Measurements from ENCODE around the gene SLC6A20. TPM values are rescaled to one million over a fixed set of nuclear protein-coding genes. Genes with fewer than 3 reads are reported as not detected.
A peak's percentile ranks its signal among the peaks of the same experiment; 100 is the strongest.

The SLC6A20 gene
- total and polyA plus RNA-seq, 12 donors, result 0.06 to 0.09 TPM; not detected in 10

DNA sequence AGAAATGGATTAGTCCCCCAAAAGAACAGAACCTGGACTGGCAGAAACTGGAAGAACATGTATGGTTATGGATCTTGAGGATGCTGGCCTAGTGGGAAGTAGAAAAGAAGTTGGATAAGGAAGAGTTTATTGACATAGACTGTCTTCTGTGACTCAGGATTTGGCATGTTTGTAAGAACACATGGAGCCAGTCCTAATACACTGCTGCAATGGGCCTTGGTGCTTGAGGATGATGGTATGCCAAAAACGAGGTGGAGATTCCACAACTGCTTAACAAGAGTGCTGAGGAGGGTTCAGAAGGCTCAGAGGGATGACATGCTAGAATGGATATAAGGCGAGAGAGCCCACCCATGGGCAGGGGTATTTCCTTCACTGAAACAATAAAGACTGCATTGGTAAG lies 23.2 kb upstream of the SLC6A20 start:
- Histone ChIP-seq H3K4me1 (peaks cover 0 to 35% (median 19%) of the 10 kb centered on the region in 9 donors), H3K9me3 (peaks cover 0 to 9% (median 0%) of the 10 kb centered on the region in 11 donors), H3K27ac (no peak overlapping the region), H3K27me3 (no peaks in the 10 kb centered on the region), H3K4me3 (no peak overlapping the region), H3K36me3 (peaks cover 0 to 47% (median 11%) of the 10 kb centered on the region in 9 donors)
- intact Hi-C loops (cut with DNase I), result loop anchor here in 1 of 10 donors (5.0 kb wide), 1 partner anchor 57 kb away; no protein-coding TSS in a partner anchor
- no peak for TF ChIP-seq CTCF (IDR thresholded peaks at IDR 0.05)
- 87 to 90% methylated on average over 2 of the region's 2 CpGs for WGBS, 2 donors
- ATAC-seq (no peak), DNase-seq (no peak)

- no peaks in the 10 kb centered on the region for H3K27me3 ChIP-seq
- H3K36me3 ChIP-seq, result peaks cover 0 to 31% (median 10%) of the 10 kb centered on the region in 9 donors
- peak in 7 of 8 donors; percentile 64 to 92 (median 88) for ATAC-seq
- no peak for TF ChIP-seq CTCF (IDR thresholded peaks at IDR 0.05)
- peaks cover 0 to 9% (median 0%) of the 10 kb centered on the region in 11 donors for H3K9me3 ChIP-seq
- intact Hi-C loops (cut with DNase I), result loop anchor here in 1 of 10 donors (5.0 kb wide), 1 partner anchor 56 kb away; no protein-coding TSS in a partner anchor
- WGBS, 2 donors, result 15 to 33% methylated on average over 4 of the region's 4 CpGs
- H3K4me3 ChIP-seq, result no peak overlapping the region
- H3K27ac ChIP-seq, result peak overlapping the region in 4 of 10 donors; percentile 4 to 39 (median 8)
- DNase-seq, result peak in 1 of 2 donors; percentile 15
- peaks cover 0 to 35% (median 19%) of the 10 kb centered on the region in 9 donors for H3K4me1 ChIP-seq
Observed at GRCh38 chr3:45817831-45818522, 21.6 kb upstream of the SLC6A20 start.

GRCh38 chr3:45816544-45816943 lies 20.2 kb upstream of the SLC6A20 start:
- intact Hi-C loops (cut with DNase I), result loop anchor here in 1 of 10 donors (5.0 kb wide), 1 partner anchor 54 kb away; no protein-coding TSS in a partner anchor

More at GRCh38 chr3:45816544-45816943, 20.2 kb upstream of the SLC6A20 start:
- WGBS, 2 donors, result 21 to 29% methylated on average over 3 of the region's 3 CpGs
- Histone ChIP-seq H3K27me3 (no peaks in the 10 kb centered on the region), H3K36me3 (peaks cover 0 to 17% (median under 1%) of the 10 kb centered on the region in 9 donors), H3K4me3 (no peak overlapping the region), H3K4me1 (peaks cover 0 to 35% (median 19%) of the 10 kb centered on the region in 9 donors), H3K27ac (peak overlapping the region in 4 of 10 donors; percentile 1 to 63 (median 38)), H3K9me3 (peaks cover 0 to 9% (median 0%) of the 10 kb centered on the region in 11 donors)
- no peak for TF ChIP-seq CTCF (IDR thresholded peaks at IDR 0.05)
- DNase-seq (peak; percentile 18 to 52), ATAC-seq (peak; percentile 79 to 95 (median 89))
